Vagina (tissue), 2 donors: ENCODE data around the gene HERC2.

Source experiments
- CTCF ChIP-seq, 3 experiments: fragments of 450-650 bp in 2 of 3; fragments of 200-600 bp in 1 of 3; sonication (generic) in 1 of 3; IDR thresholded peaks; one replicate each; pipeline ENCODE4 v1.5.1; 2017 to 2019; ENCODE audit warnings: antibody characterized with exemption in 3 of 3, mild to moderate bottlenecking in 2 of 3, moderate library complexity in 2 of 3
- POLR2A ChIP-seq, 2 donors: fragments of 450-650 bp; IDR thresholded peaks; one replicate each; pipeline ENCODE4 v1.6.1; 2017; ENCODE audit warnings: antibody characterized with exemption in 2 of 2, mild to moderate bottlenecking in 2 of 2, moderate library complexity in 2 of 2
- POLR2AphosphoS5 ChIP-seq, 2 donors: sonication (generic); formaldehyde crosslinking; IDR thresholded peaks; one replicate each; pipeline ENCODE4 v1.9.0; 2017; ENCODE audit warnings: antibody characterized with exemption in 2 of 2, mild to moderate bottlenecking in 2 of 2, low read depth in 1 of 2; ENCODE audit not compliant: insufficient read depth in 1 of 2

- TF ChIP-seq POLR2AphosphoS5 (IDR thresholded peaks at IDR 0.05; ENCODE audit: insufficient read depth in 1 of 2, low read depth in 1 of 2) (no peak), CTCF (IDR thresholded peaks at IDR 0.05) (no peak), POLR2A (IDR thresholded peaks at IDR 0.05) (no peak)
These were observed 57.8 kb downstream of the HERC2 start for GRCh38 chr15:28264166-28264565.
